Measurements from ENCODE around the gene MRE11. TPM values are rescaled to one million over a fixed set of nuclear protein-coding genes. Genes with fewer than 3 reads are reported as not detected.
A peak's percentile ranks its signal among the peaks of the same experiment; 100 is the strongest.
"Not testable (repeated sequence)": the region's sequence is repeated elsewhere in the genome, so short reads cannot be mapped to it uniquely, and the experiment has no call there.

Gene MRE11
- total RNA-seq, 2 experiments from 2014 or later, result 33.1 to 37.3 TPM

DNA sequence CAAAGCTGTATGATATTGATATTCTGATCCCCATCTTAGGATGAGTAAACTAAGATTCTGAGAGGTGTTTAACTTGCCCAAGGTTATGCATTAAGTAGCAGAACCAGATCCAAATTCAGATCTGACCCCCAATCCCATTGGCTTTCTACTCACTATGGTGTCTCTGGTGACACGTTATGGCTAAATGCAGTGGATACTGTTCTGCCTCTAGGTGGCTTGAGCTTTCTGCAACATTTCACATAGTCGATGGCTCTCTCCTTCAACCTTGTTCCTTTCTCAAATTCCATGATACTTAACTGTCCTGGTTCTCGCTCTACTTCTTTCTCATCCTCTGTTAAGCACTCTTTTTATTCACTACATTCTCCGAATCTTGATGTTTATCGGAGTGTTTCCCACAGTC, 28.0 kb upstream of the MRE11 start:
- Mint-ChIP-seq H3K36me3 (ENCODE audit: low read depth) (no peaks in the 10 kb centered on the region), H3K9me3 (no peaks in the 10 kb centered on the region), H3K4me3 (no peak overlapping the region), H3K27ac (no peak overlapping the region), H3K27me3 (ENCODE audit: low read depth) (peaks cover 10% of the 10 kb centered on the region), H3K4me1 (ENCODE audit: low read depth) (no peaks in the 10 kb centered on the region)
- no peak for DNase-seq
- CTCF ChIA-PET, result interaction anchor here (0.6 to 2.6 kb wide), 8 partner anchors 8 to 721 kb away, joined by 3 to 13 read pairs (median 3); no protein-coding TSS in a partner anchor
- intact Hi-C loops (cut with micrococcal nuclease), result no loop called here

DNA sequence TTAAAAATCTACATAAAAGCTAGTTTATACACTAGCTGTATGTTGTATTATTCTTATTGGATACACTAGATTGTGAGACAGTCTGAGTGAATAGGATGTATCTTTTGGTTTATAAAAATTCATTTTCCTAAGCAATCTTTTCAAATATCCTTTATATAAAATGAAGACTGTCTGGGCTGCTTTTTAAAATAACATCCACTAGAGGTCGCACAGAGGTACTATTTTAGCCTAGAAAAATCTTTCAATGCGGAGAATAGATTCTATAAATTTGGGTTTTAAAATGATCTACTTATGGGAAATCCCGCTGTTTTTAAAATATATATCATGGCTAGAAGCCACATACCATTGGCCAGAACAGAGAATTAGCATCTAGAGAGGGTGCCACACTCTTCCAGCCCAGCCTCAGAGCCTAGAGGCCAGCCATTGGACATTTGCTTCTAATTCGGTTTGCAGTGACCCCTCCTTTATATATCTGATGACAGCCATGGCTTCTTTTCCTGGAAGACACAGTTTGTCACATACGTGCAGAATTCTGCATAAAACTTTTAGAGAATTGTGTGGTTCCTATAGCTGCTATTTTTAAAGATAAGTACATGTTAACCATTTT, 25.9 kb upstream of the MRE11 start:
- peaks cover 9% of the 10 kb centered on the region for H3K27me3 Mint-ChIP-seq (ENCODE audit: low read depth)
- H3K27ac Mint-ChIP-seq, result no peak overlapping the region
- DNase-seq, result peak; percentile 16
- H3K4me3 Mint-ChIP-seq, result no peak overlapping the region
- H3K4me1 Mint-ChIP-seq (ENCODE audit: low read depth), result no peaks in the 10 kb centered on the region
- intact Hi-C loops (cut with micrococcal nuclease), result loop anchor here (1.0 to 5.0 kb wide), 7 partner anchors 24 to 378 kb away; partner anchors contain the start of gene FUT4
- no peaks in the 10 kb centered on the region for H3K9me3 Mint-ChIP-seq
- CTCF ChIA-PET, result interaction anchor here (0.7 to 2.6 kb wide), 12 partner anchors 14 to 548 kb away, joined by 3 to 13 read pairs (median 3); no protein-coding TSS in a partner anchor
- no peaks in the 10 kb centered on the region for H3K36me3 Mint-ChIP-seq (ENCODE audit: low read depth)

- no peaks in the 10 kb centered on the region for H3K4me1 Mint-ChIP-seq (ENCODE audit: low read depth)
- H3K27me3 Mint-ChIP-seq (ENCODE audit: low read depth), result peaks cover 4% of the 10 kb centered on the region
- no peak for DNase-seq
- H3K4me3 Mint-ChIP-seq, result no peak overlapping the region
- intact Hi-C loops (cut with micrococcal nuclease), result loop anchor here (2.0 to 5.0 kb wide), 3 partner anchors 223 to 359 kb away; no protein-coding TSS in a partner anchor
- no peaks in the 10 kb centered on the region for H3K36me3 Mint-ChIP-seq (ENCODE audit: low read depth)
- CTCF ChIA-PET, result interaction anchor here (0.6 to 1.4 kb wide), 5 partner anchors 17 to 401 kb away, joined by 3 to 6 read pairs (median 5); no protein-coding TSS in a partner anchor
- H3K27ac Mint-ChIP-seq, result no peak overlapping the region
- no peaks in the 10 kb centered on the region for H3K9me3 Mint-ChIP-seq
These were observed 24.7 kb upstream of the MRE11 start for GRCh38 chr11:94518300-94518699.

DNA sequence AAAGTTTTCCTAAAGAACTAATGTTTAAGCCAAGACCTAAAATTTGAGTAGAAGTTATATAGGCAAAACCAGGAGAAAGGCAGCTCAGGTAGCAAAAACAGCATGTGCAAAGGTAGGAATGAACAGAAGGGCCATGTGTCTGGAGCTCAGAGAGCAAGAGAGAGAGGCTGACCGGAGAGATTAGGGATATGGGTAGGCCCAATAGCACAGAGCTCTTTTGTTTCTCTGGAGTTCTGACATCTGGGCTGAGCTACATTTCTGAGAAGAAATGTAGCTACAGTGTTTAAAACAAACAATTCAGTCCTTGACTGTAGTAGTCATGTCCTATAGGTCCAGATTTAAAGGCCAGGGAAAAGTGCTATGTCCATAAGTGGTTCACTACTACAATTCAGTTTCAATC, 23.1 kb upstream of the MRE11 start:
- H3K9me3 Mint-ChIP-seq, result no peaks in the 10 kb centered on the region
- peaks cover 11% of the 10 kb centered on the region for H3K27me3 Mint-ChIP-seq (ENCODE audit: low read depth)
- CTCF ChIA-PET, result interaction anchor here (0.5 to 2.3 kb wide), 7 partner anchors 9 to 360 kb away, joined by 3 to 11 read pairs (median 4); no protein-coding TSS in a partner anchor
- H3K4me1 Mint-ChIP-seq (ENCODE audit: low read depth), result peaks cover 7% of the 10 kb centered on the region
- no peak overlapping the region for H3K27ac Mint-ChIP-seq
- H3K4me3 Mint-ChIP-seq, result no peak overlapping the region
- DNase-seq, result no peak
- H3K36me3 Mint-ChIP-seq (ENCODE audit: low read depth), result no peaks in the 10 kb centered on the region
- intact Hi-C loops (cut with micrococcal nuclease), result loop anchor here (5.0 kb wide), 2 partner anchors 246 to 361 kb away; no protein-coding TSS in a partner anchor

GRCh38 chr11:94515398-94515797, 21.8 kb upstream of the MRE11 start:
- intact Hi-C loops (cut with micrococcal nuclease), result loop anchor here (5.0 kb wide), 2 partner anchors 247 to 362 kb away; no protein-coding TSS in a partner anchor
- Mint-ChIP-seq H3K27ac (no peak overlapping the region), H3K27me3 (ENCODE audit: low read depth) (peaks cover 15% of the 10 kb centered on the region), H3K9me3 (no peaks in the 10 kb centered on the region), H3K4me1 (ENCODE audit: low read depth) (peaks cover 7% of the 10 kb centered on the region), H3K36me3 (ENCODE audit: low read depth) (no peaks in the 10 kb centered on the region), H3K4me3 (no peak overlapping the region)
- CTCF ChIA-PET, result interaction anchor here (1.1 kb wide), 1 partner anchor 10 kb away, joined by 3 read pairs; no protein-coding TSS in a partner anchor
- DNase-seq, result no peak

- no peak overlapping the region for H3K27ac Mint-ChIP-seq
- CTCF ChIA-PET, result interaction anchor here (0.6 to 1.9 kb wide), 3 partner anchors 12 to 90 kb away, joined by 3 to 10 read pairs (median 4); no protein-coding TSS in a partner anchor
- no peak overlapping the region for H3K4me3 Mint-ChIP-seq
- DNase-seq, result no peak
- peaks cover 7% of the 10 kb centered on the region for H3K4me1 Mint-ChIP-seq (ENCODE audit: low read depth)
- intact Hi-C loops (cut with micrococcal nuclease), result no loop called here
- H3K9me3 Mint-ChIP-seq, result no peaks in the 10 kb centered on the region
- peaks cover 18% of the 10 kb centered on the region for H3K27me3 Mint-ChIP-seq (ENCODE audit: low read depth)
- H3K36me3 Mint-ChIP-seq (ENCODE audit: low read depth), result no peaks in the 10 kb centered on the region
These were observed 19.4 kb upstream of the MRE11 start for GRCh38 chr11:94513091-94513490.

GRCh38 chr11:94511932-94512781, 18.5 kb upstream of the MRE11 start, which contains the start of gene C11orf97:
C11orf97 (plus strand) TSS chr11:94512461; CDS start chr11:94512529, 68 bp downstream.
- CTCF ChIA-PET, result interaction anchor here (0.6 to 1.9 kb wide), 3 partner anchors 34 to 107 kb away, joined by 3 to 10 read pairs (median 4); no protein-coding TSS in a partner anchor
- intact Hi-C loops (cut with micrococcal nuclease), result no loop called here
- H3K9me3 Mint-ChIP-seq, result no peaks in the 10 kb centered on the region
- peaks cover 7% of the 10 kb centered on the region for H3K4me1 Mint-ChIP-seq (ENCODE audit: low read depth)
- DNase-seq, result peak; percentile 49
- H3K36me3 Mint-ChIP-seq (ENCODE audit: low read depth), result no peaks in the 10 kb centered on the region
- peaks cover 18% of the 10 kb centered on the region for H3K27me3 Mint-ChIP-seq (ENCODE audit: low read depth)
- no peak within 1 kb of the TSS for H3K27ac Mint-ChIP-seq
- H3K4me3 Mint-ChIP-seq, result peak within 1 kb of the TSS; percentile 61

DNA sequence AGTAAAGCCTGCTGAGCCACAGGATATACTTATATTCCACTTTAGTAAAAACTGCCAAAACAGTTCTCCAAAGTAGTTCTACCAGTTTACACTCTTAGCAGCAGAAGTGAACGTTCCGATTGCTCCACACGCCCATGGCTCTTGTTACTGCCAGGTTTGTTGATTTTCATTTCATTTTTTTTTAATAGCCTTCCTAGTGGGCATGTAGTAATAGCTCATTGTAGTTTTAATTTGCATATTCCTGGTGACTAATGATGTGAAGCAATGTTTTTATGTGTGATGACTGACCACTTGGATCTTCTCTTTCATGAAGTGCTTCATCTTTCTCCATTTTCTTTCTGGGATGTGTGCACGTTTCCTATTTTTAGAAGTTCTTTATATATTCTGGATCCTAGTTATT, 13.8 kb upstream of the MRE11 start:
- no peak for DNase-seq
- H3K27ac Mint-ChIP-seq, result no peak overlapping the region
- H3K4me1 Mint-ChIP-seq (ENCODE audit: low read depth), result peaks cover 5% of the 10 kb centered on the region
- H3K36me3 Mint-ChIP-seq (ENCODE audit: low read depth), result no peaks in the 10 kb centered on the region
- H3K27me3 Mint-ChIP-seq (ENCODE audit: low read depth), result peaks cover 13% of the 10 kb centered on the region
- H3K9me3 Mint-ChIP-seq, result no peaks in the 10 kb centered on the region
- intact Hi-C loops (cut with micrococcal nuclease), result loop anchor here (10.0 kb wide), 1 partner anchor 1563 kb away; no protein-coding TSS in a partner anchor
- CTCF ChIA-PET, result interaction anchor here (0.9 to 1.2 kb wide), 2 partner anchors 14 to 1564 kb away, joined by 3 read pairs; no protein-coding TSS in a partner anchor
- no peak overlapping the region for H3K4me3 Mint-ChIP-seq

DNA sequence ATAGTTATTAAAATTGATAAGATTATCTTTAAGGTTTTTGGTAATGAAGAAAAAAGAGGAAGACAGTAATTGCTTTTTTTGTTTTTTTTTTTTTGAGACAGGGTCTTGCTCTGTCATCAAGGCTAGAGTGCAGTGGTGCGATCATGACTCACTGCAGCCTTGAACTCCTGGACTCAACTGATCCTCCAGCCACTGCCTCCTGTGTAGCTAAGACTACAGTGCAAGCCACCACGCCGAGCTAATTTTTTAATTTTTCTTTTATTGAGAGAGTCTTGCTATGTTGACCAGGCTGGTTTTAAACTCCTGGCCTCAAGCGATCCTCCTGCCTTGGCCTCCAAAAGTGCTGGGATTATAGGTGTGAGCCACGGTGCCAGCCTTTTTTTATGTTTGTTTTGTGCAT, 12.9 kb upstream of the MRE11 start:
- H3K4me1 Mint-ChIP-seq (ENCODE audit: low read depth); H3K9me3 Mint-ChIP-seq; H3K4me3 Mint-ChIP-seq; H3K27ac Mint-ChIP-seq; DNase-seq; H3K36me3 Mint-ChIP-seq (ENCODE audit: low read depth); H3K27me3 Mint-ChIP-seq (ENCODE audit: low read depth): not testable (repeated sequence)
- CTCF ChIA-PET, result interaction anchor here (0.6 to 1.2 kb wide), 4 partner anchors 9 to 723 kb away, joined by 3 to 5 read pairs (median 4); no protein-coding TSS in a partner anchor
- intact Hi-C loops (cut with micrococcal nuclease), result loop anchor here (10.0 kb wide), 1 partner anchor 1562 kb away; no protein-coding TSS in a partner anchor

GRCh38 chr11:94504689-94505293, 11.1 kb upstream of the MRE11 start:
- Mint-ChIP-seq H3K9me3 (no peaks in the 10 kb centered on the region), H3K4me3 (no peak overlapping the region), H3K27me3 (ENCODE audit: low read depth) (peaks cover 3% of the 10 kb centered on the region), H3K4me1 (ENCODE audit: low read depth) (no peaks in the 10 kb centered on the region), H3K27ac (no peak overlapping the region), H3K36me3 (ENCODE audit: low read depth) (peaks cover 2% of the 10 kb centered on the region)
- intact Hi-C loops (cut with micrococcal nuclease), result loop anchor here (1.0 to 10.0 kb wide), 6 partner anchors 179 to 1560 kb away; no protein-coding TSS in a partner anchor
- CTCF ChIA-PET, result interaction anchor here (0.7 to 2.9 kb wide), 16 partner anchors 9 to 714 kb away, joined by 3 to 26 read pairs (median 4); no protein-coding TSS in a partner anchor
- no peak for DNase-seq

- Mint-ChIP-seq H3K27ac (no peak overlapping the region), H3K27me3 (ENCODE audit: low read depth) (no peaks in the 10 kb centered on the region), H3K4me1 (ENCODE audit: low read depth) (no peaks in the 10 kb centered on the region), H3K9me3 (no peaks in the 10 kb centered on the region), H3K4me3 (no peak overlapping the region), H3K36me3 (ENCODE audit: low read depth) (peaks cover 10% of the 10 kb centered on the region)
- DNase-seq, result no peak
- intact Hi-C loops (cut with micrococcal nuclease), result loop anchor here (10.0 kb wide), 1 partner anchor 1557 kb away; no protein-coding TSS in a partner anchor
- CTCF ChIA-PET, result interaction anchor here (1.2 to 1.4 kb wide), 2 partner anchors 82 to 606 kb away, joined by 5 to 9 read pairs; no protein-coding TSS in a partner anchor
These were observed 7.9 kb upstream of the MRE11 start for GRCh38 chr11:94501522-94501921.
